Glutamatergic neuron (in vitro differentiated cells): ENCODE results near the gene ARL6IP4. TPM values are rescaled to one million over a fixed set of nuclear protein-coding genes. Genes with fewer than 3 reads are reported as not detected.
"Not testable (repeated sequence)": the region's sequence is repeated elsewhere in the genome, so short reads cannot be mapped to it uniquely, and the experiment has no call there.

Source experiments
- DNase-seq: peaks from one replicate; pipeline ENCODE4 v3.0.0; 2022
- H3K27ac Mint-ChIP-seq: one replicate; pipeline ENCODE4 v1.8.0; 2020; ENCODE audit warnings: mild to moderate bottlenecking, mixed read lengths, inconsistent platforms; ENCODE audit not compliant: unreplicated experiment
- H3K27me3 Mint-ChIP-seq: one replicate; pipeline ENCODE4 v1.8.0; 2020; ENCODE audit warnings: mild to moderate bottlenecking, moderate library complexity, mixed read lengths, inconsistent platforms; ENCODE audit not compliant: unreplicated experiment
- H3K36me3 Mint-ChIP-seq: one replicate; pipeline ENCODE4 v1.8.0; 2020; ENCODE audit warnings: mild to moderate bottlenecking, mixed read lengths, inconsistent platforms; ENCODE audit not compliant: unreplicated experiment
- H3K4me1 Mint-ChIP-seq: one replicate; pipeline ENCODE4 v1.8.0; 2020; ENCODE audit warnings: mild to moderate bottlenecking, low read depth, mixed read lengths, inconsistent platforms; ENCODE audit not compliant: unreplicated experiment
- H3K4me3 Mint-ChIP-seq: one replicate; pipeline ENCODE4 v1.8.0; 2020; ENCODE audit warnings: mild to moderate bottlenecking, mixed read lengths, inconsistent platforms; ENCODE audit not compliant: unreplicated experiment
- H3K9me3 Mint-ChIP-seq: one replicate; pipeline ENCODE4 v1.8.0; 2020; ENCODE audit warnings: mild to moderate bottlenecking, moderate library complexity, mixed read lengths, inconsistent platforms; ENCODE audit not compliant: unreplicated experiment
- CTCF ChIP-seq: fragments of 200-600 bp; sonication (generic); IDR thresholded peaks from one replicate; pipeline ENCODE4 v1.5.0; 2021; ENCODE audit not compliant: partially characterized antibody, unreplicated experiment
- total RNA-seq: library from RNA; stranded (reverse); fragmentation: NEBNext Ultra II Directional; extraction: Animal tissue kit (Norgen Biotek cat#: 25700); gene quantifications from one replicate; pipeline ENCODE4 v1.2.1, GENCODE V29; 2021; ENCODE audit not compliant: unreplicated experiment

Gene ARL6IP4
- total RNA-seq, 1 donor from 2014 or later = 122 TPM

GRCh38 chr12:122937622-122938091, 42.8 kb upstream of the ARL6IP4 start:
- no peak overlapping the region for H3K4me3 Mint-ChIP-seq
- H3K36me3 Mint-ChIP-seq = no peaks in the 10 kb centered on the region
- no peak overlapping the region for H3K27ac Mint-ChIP-seq
- no peak for TF ChIP-seq CTCF
- DNase-seq = no peak
- H3K9me3 Mint-ChIP-seq = peaks cover 2% of the 10 kb centered on the region
- H3K4me1 Mint-ChIP-seq = no peaks in the 10 kb centered on the region
- peaks cover 2% of the 10 kb centered on the region for H3K27me3 Mint-ChIP-seq

- no peak overlapping the region for H3K27ac Mint-ChIP-seq
- no peak for DNase-seq
- peaks cover 2% of the 10 kb centered on the region for H3K9me3 Mint-ChIP-seq
- no peak for TF ChIP-seq CTCF
- peaks cover 4% of the 10 kb centered on the region for H3K27me3 Mint-ChIP-seq
- H3K4me3 Mint-ChIP-seq = no peak overlapping the region
- no peaks in the 10 kb centered on the region for H3K36me3 Mint-ChIP-seq
- no peaks in the 10 kb centered on the region for H3K4me1 Mint-ChIP-seq
These were observed 41.4 kb upstream of the ARL6IP4 start for GRCh38 chr12:122939125-122939524.

DNA sequence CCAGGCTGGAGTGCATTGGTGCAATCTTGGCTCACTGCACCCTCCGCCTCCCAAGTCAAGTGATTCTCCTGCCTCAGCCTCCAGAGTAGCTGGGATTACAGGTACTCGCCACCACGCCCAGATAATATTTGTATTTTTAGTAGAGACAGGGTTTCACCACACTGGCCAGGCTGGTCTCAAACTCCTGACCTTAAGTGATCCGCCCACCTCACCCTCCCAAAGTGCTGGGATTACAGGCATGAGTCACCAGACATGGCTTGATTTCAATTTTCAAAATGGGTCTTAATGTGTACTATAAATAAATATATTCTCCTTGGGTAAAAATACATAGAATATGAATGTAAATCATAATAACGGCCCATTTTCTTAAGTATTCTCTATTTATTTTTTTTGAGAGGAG, 39.1 kb upstream of the ARL6IP4 start:
- not testable (repeated sequence) for H3K4me1 Mint-ChIP-seq, H3K36me3 Mint-ChIP-seq, DNase-seq, H3K9me3 Mint-ChIP-seq, H3K27ac Mint-ChIP-seq, H3K27me3 Mint-ChIP-seq, H3K4me3 Mint-ChIP-seq

- Mint-ChIP-seq H3K4me1 (no peaks in the 10 kb centered on the region), H3K4me3 (no peak overlapping the region), H3K9me3 (peaks cover 4% of the 10 kb centered on the region), H3K27ac (no peak overlapping the region), H3K27me3 (peaks cover 4% of the 10 kb centered on the region), H3K36me3 (no peaks in the 10 kb centered on the region)
- no peak for DNase-seq
- no peak for TF ChIP-seq CTCF
These were observed 37.8 kb upstream of the ARL6IP4 start for GRCh38 chr12:122942637-122943036.

DNA sequence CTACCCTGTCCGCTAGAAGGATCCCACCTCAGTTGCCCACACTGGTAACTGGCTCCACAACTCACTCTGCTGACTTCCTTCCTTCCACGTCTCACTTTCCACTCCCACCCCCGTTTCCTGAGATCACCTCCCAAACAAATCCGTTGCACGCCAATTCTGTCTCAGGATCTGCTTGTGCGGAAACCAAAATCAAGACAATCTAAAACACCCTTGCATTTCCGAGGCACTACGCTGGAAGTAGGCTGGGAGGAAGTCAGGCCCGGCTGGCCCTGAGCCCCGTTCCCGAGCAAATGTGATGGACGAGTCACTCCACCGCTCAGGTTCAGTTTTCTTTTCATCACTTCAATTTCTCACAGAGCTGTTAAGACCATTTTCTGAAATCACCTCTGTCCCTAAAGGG, 37.3 kb upstream of the ARL6IP4 start:
- Mint-ChIP-seq H3K4me1 (no peaks in the 10 kb centered on the region), H3K36me3 (no peaks in the 10 kb centered on the region), H3K27ac (no peak overlapping the region), H3K4me3 (no peak overlapping the region), H3K9me3 (peaks cover 4% of the 10 kb centered on the region), H3K27me3 (peaks cover 4% of the 10 kb centered on the region)
- TF ChIP-seq CTCF = no peak
- DNase-seq = no peak
